IMR-90 (cell line): ENCODE results near the gene MPPED1. TPM values are rescaled to one million over a fixed set of nuclear protein-coding genes. Genes with fewer than 3 reads are reported as not detected.

Experiments used
- ATAC-seq: fragments of 200-7000 bp; cut with Tn5 transposase; 2 replicates; pipeline ENCODE4 v1.9.1; 2020; ENCODE audit warnings: low read depth, mild to moderate bottlenecking, moderate library complexity
- BruUV-seq: library from RNA; stranded (reverse); fragments of 400-500 nt; replicated peaks from 2 replicates; lab custom pipeline; 2021; lab: Mats Ljungman, UMichigan
- CTCF ChIA-PET: fragments of 300-600 bp; formaldehyde crosslinking; extraction: SDS; loops from one replicate; lab custom pipeline; 2021; ENCODE audit warnings: antibody characterized with exemption; lab: Yijun Ruan, JAX
- POLR2A ChIA-PET: fragments of 300-600 bp; sonication (Branson Sonifier 250); formaldehyde crosslinking; loops from one replicate; lab custom pipeline; 2022; ENCODE audit warnings: antibody characterized with exemption; ENCODE audit not compliant: unreplicated experiment; lab: Charles Lee
- DNase-seq: peaks from one replicate; pipeline ENCODE4 v3.0.0; 2013
- H2AFZ ChIP-seq: replicated peaks from 2 replicates; pipeline ENCODE3; 2013; ENCODE audit warnings: low read length, mild to moderate bottlenecking; ENCODE audit not compliant: poor library complexity
- H2AK5ac ChIP-seq: 2 replicates; pipeline ENCODE4 v1.6.1; 2013; ENCODE audit warnings: low read depth, low read length, inconsistent platforms
- H2AK9ac ChIP-seq: replicated peaks from 2 replicates; pipeline ENCODE3; 2013; ENCODE audit warnings: mild to moderate bottlenecking, low read depth, low read length, moderate library complexity; ENCODE audit not compliant: poor library complexity
- H2BK120ac ChIP-seq: 2 replicates; pipeline ENCODE4 v1.6.1; 2013; ENCODE audit warnings: low read depth, low read length, inconsistent platforms
- H2BK15ac ChIP-seq: 3 replicates; pipeline ENCODE4 v1.6.1; 2013; ENCODE audit warnings: low read depth, low read length, inconsistent platforms
- H2BK20ac ChIP-seq: 2 replicates; pipeline ENCODE4 v1.6.1; 2013; ENCODE audit warnings: low read depth, mild to moderate bottlenecking, inconsistent platforms, low read length, moderate library complexity
- H2BK5ac ChIP-seq: 2 replicates; pipeline ENCODE4 v1.6.1; 2013; ENCODE audit warnings: mild to moderate bottlenecking, low read depth, low read length, inconsistent platforms; ENCODE audit not compliant: poor library complexity, severe bottlenecking
- H3K14ac ChIP-seq: replicated peaks from 2 replicates; pipeline ENCODE4 v1.6.1; 2013; ENCODE audit warnings: low read depth, low read length, inconsistent platforms
- H3K18ac ChIP-seq: 2 replicates; pipeline ENCODE4 v1.6.1; 2013; ENCODE audit warnings: low read depth, low read length, control low read depth
- H3K23ac ChIP-seq: 2 replicates; pipeline ENCODE4 v1.6.1; 2013; ENCODE audit warnings: low read depth, low read length, inconsistent platforms
- H3K27ac ChIP-seq: 2 replicates; pipeline ENCODE4 v1.5.1; 2013; ENCODE audit warnings: mild to moderate bottlenecking, control low read depth, low read length; ENCODE audit not compliant: insufficient read depth
- H3K27me3 ChIP-seq: 2 replicates; pipeline ENCODE4 v1.6.1; 2013; ENCODE audit warnings: low read length; ENCODE audit not compliant: control insufficient read depth, insufficient read depth
- H3K36me3 ChIP-seq: 2 replicates; pipeline ENCODE4 v1.6.1; 2013; ENCODE audit warnings: low read length, mixed read lengths; ENCODE audit not compliant: control insufficient read depth, insufficient read depth
- H3K4ac ChIP-seq: 2 replicates; pipeline ENCODE4 v1.6.1; 2013; ENCODE audit warnings: low read depth, low read length, inconsistent platforms
- H3K4me1 ChIP-seq: 2 replicates; pipeline ENCODE4 v1.6.1; 2013; ENCODE audit warnings: low read length, mixed read lengths; ENCODE audit not compliant: control insufficient read depth, insufficient read depth
- H3K4me2 ChIP-seq: 2 replicates; pipeline ENCODE4 v1.6.1; 2013; ENCODE audit warnings: low read depth, mild to moderate bottlenecking, control low read depth, low read length, moderate library complexity
- H3K4me3 ChIP-seq: 2 replicates; pipeline ENCODE4 v1.5.1; 2013; ENCODE audit warnings: low read depth, mild to moderate bottlenecking, control low read depth, low read length, moderate library complexity; ENCODE audit not compliant: insufficient read depth
- H3K56ac ChIP-seq: 2 replicates; pipeline ENCODE4 v1.6.1; 2013; ENCODE audit warnings: low read length, inconsistent platforms; ENCODE audit not compliant: insufficient read depth; ENCODE audit errors: extremely low read depth
- H3K79me1 ChIP-seq, 2 experiments: 2 replicates each; pipeline ENCODE4 v1.6.1; 2013; ENCODE audit warnings: low read length in 2 of 2, inconsistent platforms in 1 of 2, low read depth in 1 of 2
- H3K9ac ChIP-seq: 2 replicates; pipeline ENCODE4 v1.6.1; 2013; ENCODE audit warnings: low read depth, low read length, control low read depth
- H3K9me1 ChIP-seq: 2 replicates; pipeline ENCODE4 v1.6.1; 2013; ENCODE audit warnings: low read length, inconsistent platforms; ENCODE audit not compliant: insufficient read depth
- H3K9me3 ChIP-seq: 2 replicates; pipeline ENCODE4 v1.6.1; 2013; ENCODE audit warnings: low read length; ENCODE audit not compliant: control insufficient read depth, insufficient read depth
- H4K20me1 ChIP-seq: 2 replicates; pipeline ENCODE4 v1.6.1; 2013; ENCODE audit warnings: low read length, inconsistent platforms; ENCODE audit not compliant: insufficient read depth
- H4K5ac ChIP-seq: 2 replicates; pipeline ENCODE4 v1.6.1; 2013; ENCODE audit warnings: mild to moderate bottlenecking, low read depth, low read length, control low read depth
- H4K8ac ChIP-seq, 2 experiments: 2 replicates each; pipeline ENCODE4 v1.6.1; 2013; ENCODE audit warnings: low read depth in 2 of 2, low read length in 2 of 2, control low read depth in 1 of 2, inconsistent platforms in 1 of 2
- H4K91ac ChIP-seq: 2 replicates; pipeline ENCODE4 v1.6.1; 2013; ENCODE audit warnings: low read depth, low read length, inconsistent platforms; ENCODE audit not compliant: insufficient read depth
- BHLHE40 ChIP-seq: fragments of 150-350 bp; IDR thresholded peaks from 2 replicates; pipeline ENCODE4 v1.6.1; 2016; ENCODE audit warnings: mild to moderate bottlenecking, low read depth, low read length
- CEBPB ChIP-seq: IDR thresholded peaks from 2 replicates; pipeline ENCODE4 v1.6.1; 2012; ENCODE audit warnings: low read depth, low read length, improper control_type of control experiment
- CHD1 ChIP-seq: IDR thresholded peaks from 2 replicates; pipeline ENCODE4 v1.6.1; 2012; ENCODE audit warnings: low read depth, low read length, improper control_type of control experiment
- CTCF ChIP-seq: conservative IDR thresholded peaks from 2 replicates; pipeline ENCODE4 v1.5.1; 2012; ENCODE audit warnings: mild to moderate bottlenecking, low read depth, low read length, improper control_type of control experiment
- ELK1 ChIP-seq: fragments of 150-350 bp; IDR thresholded peaks from 2 replicates; pipeline ENCODE4 v1.6.1; 2016; ENCODE audit warnings: low read depth, mild to moderate bottlenecking, low read length, moderate library complexity, borderline replicate concordance
- FOS ChIP-seq: fragments of 150-350 bp; IDR thresholded peaks from 2 replicates; pipeline ENCODE4 v1.6.1; 2016; ENCODE audit warnings: low read depth, low read length
- MAFK ChIP-seq: IDR thresholded peaks from 2 replicates; pipeline ENCODE4 v1.6.1; 2012; ENCODE audit warnings: low read depth, low read length, improper control_type of control experiment
- MAZ ChIP-seq: IDR thresholded peaks from 2 replicates; pipeline ENCODE4 v1.6.1; 2012; ENCODE audit warnings: low read depth, mild to moderate bottlenecking, low read length, improper control_type of control experiment, moderate library complexity, borderline replicate concordance
- MXI1 ChIP-seq: IDR thresholded peaks from 2 replicates; pipeline ENCODE4 v1.6.1; 2012; ENCODE audit warnings: low read depth, mild to moderate bottlenecking, low read length, moderate library complexity, borderline replicate concordance
- NFE2L2 ChIP-seq: fragments of 150-350 bp; IDR thresholded peaks from 2 replicates; pipeline ENCODE4 v1.6.1; 2016; ENCODE audit warnings: low read depth, mild to moderate bottlenecking, low read length
- POLR2A ChIP-seq: IDR thresholded peaks from 2 replicates; pipeline ENCODE4 v1.6.1; 2012; ENCODE audit warnings: mild to moderate bottlenecking, low read depth, low read length
- RAD21 ChIP-seq: IDR thresholded peaks from 2 replicates; pipeline ENCODE4 v1.6.1; 2012; ENCODE audit warnings: low read length, improper control_type of control experiment
- RCOR1 ChIP-seq: IDR thresholded peaks from 2 replicates; pipeline ENCODE4 v1.6.1; 2012; ENCODE audit warnings: mild to moderate bottlenecking, low read length, improper control_type of control experiment; ENCODE audit not compliant: insufficient replicate concordance
- RFX5 ChIP-seq: IDR thresholded peaks from 2 replicates; pipeline ENCODE4 v1.8.0; 2012; ENCODE audit warnings: low read depth, mild to moderate bottlenecking, low read length, moderate library complexity
- SMC3 ChIP-seq: fragments of 150-350 bp; IDR thresholded peaks from 2 replicates; pipeline ENCODE4 v1.6.1; 2016; ENCODE audit warnings: low read depth, mild to moderate bottlenecking, antibody characterized with exemption, low read length, moderate library complexity
- USF2 ChIP-seq: fragments of 150-350 bp; IDR thresholded peaks from 2 replicates; pipeline ENCODE4 v1.6.1; 2017; ENCODE audit warnings: mild to moderate bottlenecking, antibody characterized with exemption, low read length, low read depth
- WGBS, 2 experiments: methylation state at CpG; one replicate each; pipeline versions ENCODE4 v1.1.5 to v1.1.7; 2013; ENCODE audit warnings: missing lambda C conversion rate in 2 of 2; ENCODE audit not compliant: insufficient read length in 1 of 2; ENCODE audit errors: extremely low coverage in 2 of 2; 5-methylcytosine and 5-hydroxymethylcytosine counted together
- dilution Hi-C: fragments of 300-500 bp; cut with HindIII; formaldehyde crosslinking; loops from one replicate; pipeline ENCODE4 v1.14.3; 2018; ENCODE audit warnings: low sequenced_read_pairs; ENCODE audit not compliant: unreplicated experiment
- in situ Hi-C: fragments of 300-500 bp; cut with MboI; formaldehyde crosslinking; loops from 3 replicates; pipeline ENCODE4 v1.14.3; 2019; ENCODE audit warnings: low sequenced_read_pairs, inconsistent platforms, mixed read lengths
- intact Hi-C: fragments of 100-400 bp; cut with micrococcal nuclease; formaldehyde crosslinking; loops from 2 replicates; pipeline ENCODE4 v1.10.0; 2022
- polyA plus RNA-seq, 3 experiments: library from polyadenylated mRNA; depleted of rRNA; stranded (reverse); fragments of >200 nt; gene quantifications; 2 replicates each; pipeline ENCODE4 v1.2.3, GENCODE V29; 2012; ENCODE audit warnings: low replicate concordance in 1 of 3
- total RNA-seq: library from RNA; depleted of rRNA; stranded (reverse); fragments of >200 nt; gene quantifications from 2 replicates; pipeline ENCODE4 v1.2.3, GENCODE V29; 2012

The MPPED1 gene
- total and polyA plus RNA-seq, 2 of the 4 experiments (the other 2 are of a cell fraction) = not detected

GRCh38 chr22:43409046-43409445 is 2.8 kb upstream of the MPPED1 start:
- DNase-seq = no peak
- no peak overlapping the region for H4K91ac ChIP-seq
- no peak overlapping the region for H2AK9ac ChIP-seq
- no peak overlapping the region for H2AFZ ChIP-seq
- H3K9me3 ChIP-seq = no peaks in the 10 kb centered on the region
- no peak overlapping the region for H2BK20ac ChIP-seq
- H3K4me2 ChIP-seq = no peak overlapping the region
- no peak overlapping the region for H3K4ac ChIP-seq
- ChIA-PET POLR2A (no interaction called here), CTCF (no interaction called here)
- H3K14ac ChIP-seq = no peak overlapping the region
- no peak overlapping the region for H2BK15ac ChIP-seq
- no peaks in the 10 kb centered on the region for H3K4me1 ChIP-seq
- no peaks in the 10 kb centered on the region for H4K20me1 ChIP-seq
- H3K9me1 ChIP-seq = no peaks in the 10 kb centered on the region
- H3K4me3 ChIP-seq = no peak overlapping the region
- intact Hi-C loops = no loop called here
- H3K56ac ChIP-seq = no peak overlapping the region
- H4K5ac ChIP-seq = no peak overlapping the region
- no peak overlapping the region for H2AK5ac ChIP-seq
- no peaks in the 10 kb centered on the region for H3K36me3 ChIP-seq
- in situ Hi-C loops = no loop called here
- no peak overlapping the region for H4K8ac ChIP-seq
- ATAC-seq = no peak
- no peak overlapping the region for H3K27ac ChIP-seq
- H3K27me3 ChIP-seq = peaks cover 45% of the 10 kb centered on the region
- no peak overlapping the region for H3K23ac ChIP-seq
- dilution Hi-C loops = no loop called here
- no peak overlapping the region for H3K9ac ChIP-seq
- H2BK5ac ChIP-seq = no peak overlapping the region
- no peak overlapping the region for H2BK120ac ChIP-seq
- TF ChIP-seq MAZ (no peak), MAFK (no peak), RFX5 (no peak), RAD21 (no peak), RCOR1 (no peak), FOS (no peak), POLR2A (no peak), SMC3 (no peak), MXI1 (no peak), ELK1 (no peak), BHLHE40 (no peak), CTCF (no peak), CEBPB (no peak), NFE2L2 (no peak), CHD1 (no peak), USF2 (no peak)
- H3K79me1 ChIP-seq = no peaks in the 10 kb centered on the region
- no TSS peak for BruUV-seq
- H3K18ac ChIP-seq = no peak overlapping the region
- WGBS, 2 experiments = 33% methylated on average over 3 of the region's 8 CpGs; no CpG with 5 or more reads in 1 of the 2 experiments
